HL-60 (cell line): ENCODE data around the gene BRF1.

ENCODE experiments used
- DNase-seq, 2 experiments: peaks; one replicate each; pipeline ENCODE4 v3.0.0-alpha.2; 2010 to 2020; ENCODE audit warnings: low read depth in 1 of 2, low spot score in 1 of 2
- H3K27ac ChIP-seq: fragments of 250-450 bp; sonication (Bioruptor Pico); replicated peaks from 2 replicates; pipeline ENCODE4 v1.5.1; 2020; ENCODE audit warnings: mild to moderate bottlenecking, moderate library complexity
- H3K27me3 ChIP-seq: fragments of 250-450 bp; sonication (Bioruptor Pico); 2 replicates; pipeline ENCODE4 v1.5.1; 2021; ENCODE audit warnings: mild to moderate bottlenecking, moderate library complexity; ENCODE audit not compliant: insufficient read depth, poor library complexity, severe bottlenecking
- H3K4me3 ChIP-seq: replicated peaks from 2 replicates; pipeline ENCODE4 v1.5.1; 2011; ENCODE audit warnings: mild to moderate bottlenecking, control low read depth, low read length; ENCODE audit not compliant: insufficient read depth
- CTCF ChIP-seq: IDR thresholded peaks from one replicate; pipeline ENCODE4 v1.5.1; 2011; ENCODE audit warnings: low read length, control low read depth, inconsistent platforms; ENCODE audit not compliant: insufficient read depth
- GABPA ChIP-seq: IDR thresholded peaks from 2 replicates; pipeline ENCODE4 v1.6.1; 2012; ENCODE audit warnings: low read depth
- POLR2AphosphoS5 ChIP-seq: IDR thresholded peaks from 2 replicates; pipeline ENCODE4 v1.6.1; 2012; ENCODE audit warnings: low read depth
- REST ChIP-seq: IDR thresholded peaks from 2 replicates; pipeline ENCODE4 v1.6.1; 2012; ENCODE audit warnings: low read depth; ENCODE audit not compliant: insufficient replicate concordance
- SPI1 ChIP-seq: IDR thresholded peaks from 2 replicates; pipeline ENCODE4 v1.6.1; 2012; ENCODE audit warnings: low read depth, mild to moderate bottlenecking, borderline replicate concordance

The BRF1 gene

GRCh38 chr14:105253329-105253682 lies 47.5 kb downstream of the BRF1 start:
- Histone ChIP-seq H3K27ac (no peak overlapping the region), H3K27me3 (no peaks in the 10 kb centered on the region)

GRCh38 chr14:105252552-105253328 lies 48.1 kb downstream of the BRF1 start:
- Histone ChIP-seq H3K27ac (no peak overlapping the region), H3K27me3 (no peaks in the 10 kb centered on the region), H3K4me3 (no peak overlapping the region)
- no peak for DNase-seq
- TF ChIP-seq REST (no peak), SPI1 (no peak), CTCF (no peak), GABPA (no peak), POLR2AphosphoS5 (no peak)

More at GRCh38 chr14:105253329-105253682, 47.5 kb downstream of the BRF1 start:
- DNase-seq, result no peak
- TF ChIP-seq SPI1, result no peak
- TF ChIP-seq GABPA, result no peak
- TF ChIP-seq REST, result no peak
- TF ChIP-seq CTCF, result no peak
- TF ChIP-seq POLR2AphosphoS5, result no peak
- H3K4me3 ChIP-seq, result no peak overlapping the region

- TF ChIP-seq SPI1 (no peak), POLR2AphosphoS5 (no peak), REST (no peak), CTCF (no peak), GABPA (no peak)
- H3K4me3 ChIP-seq, result no peak overlapping the region
- H3K27ac ChIP-seq, result no peak overlapping the region
- no peaks in the 10 kb centered on the region for H3K27me3 ChIP-seq
- DNase-seq, result no peak
Observed at GRCh38 chr14:105251920-105252319, 48.9 kb downstream of the BRF1 start.
